Gastrocnemius medialis (tissue), 4 donors: ENCODE results near the gene IL37.

Experiments used
- CTCF ChIP-seq, 5 experiments: fragments of 450-650 bp in 3 of 5; fragments of 200-600 bp in 2 of 5; sonication (generic) in 2 of 5; IDR thresholded peaks in 4 of 5; conservative IDR thresholded peaks in 1 of 5; 1 replicate in 4 of 5; 2 replicates in 1 of 5; pipeline ENCODE4 v1.5.1; 2016 to 2019; ENCODE audit warnings: antibody characterized with exemption in 5 of 5, mild to moderate bottlenecking in 3 of 5, moderate library complexity in 3 of 5
- POLR2A ChIP-seq, 2 donors: fragments of 450-650 bp; IDR thresholded peaks; one replicate each; pipeline ENCODE4 v1.6.1; 2017; ENCODE audit warnings: antibody characterized with exemption in 2 of 2, mild to moderate bottlenecking in 2 of 2, moderate library complexity in 2 of 2

GRCh38 chr2:112927745-112928144 is 16.8 kb downstream of the IL37 start:
- TF ChIP-seq CTCF (IDR thresholded peaks at IDR 0.05 in 4 of 5, conservative IDR thresholded peaks at IDR 0.05 in 1 of 5) = no peak
- no peak for TF ChIP-seq POLR2A (IDR thresholded peaks at IDR 0.05)
